Activated B cell treated with CpG ODN at 0.5 μM for 24 hours (primary cell): ENCODE data around the gene RNLS. TPM values are rescaled to one million over a fixed set of nuclear protein-coding genes. Genes with fewer than 3 reads are reported as not detected.

ENCODE experiments used
- ATAC-seq: fragments of 200-7000 bp; cut with Tn5 transposase; one replicate; pipeline ENCODE4 v1.10.0; 2021; ENCODE audit warnings: low read depth, mild to moderate bottlenecking, moderate library complexity
- CTCF ChIA-PET: fragments of 350-600 bp; sonication (Branson Sonifier 250); formaldehyde crosslinking; loops from one replicate; lab custom pipeline; 2021; ENCODE audit warnings: antibody characterized with exemption; lab: Charles Lee
- POLR2A ChIA-PET: fragments of 350-600 bp; sonication (Branson Sonifier 250); formaldehyde crosslinking; loops from one replicate; lab custom pipeline; 2021; ENCODE audit warnings: antibody characterized with exemption; lab: Charles Lee
- DNase-seq: peaks from one replicate; pipeline ENCODE4 v3.0.0; 2022
- H3K27ac Mint-ChIP-seq: one replicate; pipeline ENCODE4 v1.8.0; 2020; ENCODE audit warnings: mixed read lengths
- H3K27me3 Mint-ChIP-seq: one replicate; pipeline ENCODE4 v1.8.0; 2021; ENCODE audit warnings: mixed read lengths
- H3K36me3 Mint-ChIP-seq: one replicate; pipeline ENCODE4 v1.8.0; 2021; ENCODE audit warnings: low read depth, mixed read lengths
- H3K4me1 Mint-ChIP-seq: one replicate; pipeline ENCODE4 v1.8.0; 2021; ENCODE audit warnings: mixed read lengths
- H3K4me3 Mint-ChIP-seq: one replicate; pipeline ENCODE4 v1.8.0; 2020; ENCODE audit warnings: mild to moderate bottlenecking, mixed read lengths
- H3K9me3 Mint-ChIP-seq: one replicate; pipeline ENCODE4 v1.8.0; 2020; ENCODE audit warnings: mixed read lengths
- intact Hi-C: fragments of 100-400 bp; cut with micrococcal nuclease; formaldehyde crosslinking; loops from one replicate; pipeline ENCODE4 v1.15.1; 2024
- total RNA-seq: library from RNA; stranded (reverse); gene quantifications from 2 replicates; pipeline ENCODE4 v1.2.3, GENCODE V29; 2022
- TF ChIP-seq, protein P1 (sequence below): fragments of 200-600 bp; IDR thresholded peaks from one replicate; pipeline ENCODE4 v1.8.0; 2022; ENCODE audit warnings: antibody characterized with exemption, mild to moderate bottlenecking

RNLS gene
- total RNA-seq, 1 donor from 2014 or later: 5.7 TPM

DNA sequence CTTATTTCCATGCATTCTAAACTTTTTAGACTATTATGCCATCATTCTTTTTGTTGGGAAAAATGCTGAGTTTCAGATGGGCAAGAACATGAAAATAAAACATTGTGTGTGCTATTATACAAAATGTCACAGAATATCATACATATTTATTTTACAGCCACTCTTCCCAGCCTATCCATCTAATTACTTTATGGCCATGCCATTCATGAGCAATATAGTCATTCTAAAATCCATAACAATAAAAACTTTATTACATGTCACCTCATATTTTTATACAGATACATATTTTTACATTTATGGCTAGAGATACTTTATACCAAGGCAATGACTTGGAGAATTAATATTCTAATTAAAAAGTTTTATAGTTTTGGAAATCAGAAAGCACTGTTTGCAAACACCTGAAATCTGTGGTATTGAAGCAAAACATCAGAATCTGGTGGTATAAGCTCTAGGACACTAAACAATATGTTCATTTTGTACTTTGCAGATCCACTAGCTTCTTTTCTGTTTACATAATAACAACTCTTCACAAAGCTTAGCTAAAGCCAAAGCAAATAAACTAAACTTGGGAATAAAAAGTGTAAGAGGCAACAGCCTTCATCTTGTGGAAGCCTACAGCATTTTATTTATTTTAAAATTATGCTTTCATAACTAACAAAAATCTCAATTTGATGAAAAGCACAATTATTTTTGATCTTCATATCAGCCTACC, 210.1 kb downstream of the RNLS start:
- ChIA-PET POLR2A (interaction anchor here (0.5 to 1.0 kb wide), 2 partner anchors 12 to 156 kb away, joined by 3 read pairs; no protein-coding TSS in a partner anchor), CTCF (interaction anchor here (1.1 kb wide), 1 partner anchor 9 kb away, joined by 3 read pairs; no protein-coding TSS in a partner anchor)
- Mint-ChIP-seq H3K9me3 (no peaks in the 10 kb centered on the region), H3K27me3 (no peaks in the 10 kb centered on the region), H3K27ac (no peak overlapping the region), H3K4me3 (no peak overlapping the region), H3K4me1 (peaks cover 6% of the 10 kb centered on the region), H3K36me3 (no peaks in the 10 kb centered on the region)
- DNase-seq (no peak), ATAC-seq (no peak)
- intact Hi-C loops: no loop called here
- TF ChIP-seq, protein P1, sequence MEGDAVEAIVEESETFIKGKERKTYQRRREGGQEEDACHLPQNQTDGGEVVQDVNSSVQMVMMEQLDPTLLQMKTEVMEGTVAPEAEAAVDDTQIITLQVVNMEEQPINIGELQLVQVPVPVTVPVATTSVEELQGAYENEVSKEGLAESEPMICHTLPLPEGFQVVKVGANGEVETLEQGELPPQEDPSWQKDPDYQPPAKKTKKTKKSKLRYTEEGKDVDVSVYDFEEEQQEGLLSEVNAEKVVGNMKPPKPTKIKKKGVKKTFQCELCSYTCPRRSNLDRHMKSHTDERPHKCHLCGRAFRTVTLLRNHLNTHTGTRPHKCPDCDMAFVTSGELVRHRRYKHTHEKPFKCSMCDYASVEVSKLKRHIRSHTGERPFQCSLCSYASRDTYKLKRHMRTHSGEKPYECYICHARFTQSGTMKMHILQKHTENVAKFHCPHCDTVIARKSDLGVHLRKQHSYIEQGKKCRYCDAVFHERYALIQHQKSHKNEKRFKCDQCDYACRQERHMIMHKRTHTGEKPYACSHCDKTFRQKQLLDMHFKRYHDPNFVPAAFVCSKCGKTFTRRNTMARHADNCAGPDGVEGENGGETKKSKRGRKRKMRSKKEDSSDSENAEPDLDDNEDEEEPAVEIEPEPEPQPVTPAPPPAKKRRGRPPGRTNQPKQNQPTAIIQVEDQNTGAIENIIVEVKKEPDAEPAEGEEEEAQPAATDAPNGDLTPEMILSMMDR: no peak

DNA sequence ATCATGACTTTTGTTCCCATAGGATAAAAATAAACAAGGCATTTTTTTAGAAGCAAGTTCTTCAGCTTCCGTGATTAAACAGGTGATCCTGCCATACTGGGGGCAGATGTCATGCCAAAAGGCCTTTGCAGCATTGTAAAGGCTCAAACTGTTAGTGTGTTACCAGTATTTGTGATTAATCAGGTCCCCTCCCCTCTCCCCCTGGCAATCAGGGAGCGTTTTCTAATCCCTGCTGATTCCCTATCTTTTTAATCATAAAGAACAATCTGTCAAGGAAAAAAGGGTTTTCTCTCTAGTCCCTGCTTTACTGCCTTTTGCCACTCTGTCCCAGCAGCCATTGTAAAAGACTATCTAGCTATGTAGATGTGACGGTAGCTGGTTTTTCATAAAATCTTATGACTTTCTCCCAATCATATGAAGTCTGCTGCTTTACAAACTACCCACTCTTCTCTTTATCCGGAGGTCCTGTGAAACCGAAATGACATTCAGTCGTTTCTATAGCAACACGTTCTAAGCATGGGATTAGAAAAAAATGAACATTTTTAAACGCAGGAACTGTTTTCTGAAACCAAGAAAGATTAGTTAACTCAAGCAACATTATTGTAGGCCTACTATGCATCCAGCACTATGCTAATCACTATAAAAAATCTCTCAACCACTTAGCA, 210.9 kb downstream of the RNLS start:
- no peak for ATAC-seq
- ChIA-PET POLR2A (interaction anchor here (1.0 kb wide), 1 partner anchor 13 kb away, joined by 3 read pairs; no protein-coding TSS in a partner anchor), CTCF (no interaction called here)
- Mint-ChIP-seq H3K36me3 (no peaks in the 10 kb centered on the region), H3K9me3 (peaks cover 3% of the 10 kb centered on the region), H3K27ac (no peak overlapping the region), H3K4me1 (peaks cover 6% of the 10 kb centered on the region), H3K27me3 (no peaks in the 10 kb centered on the region), H3K4me3 (no peak overlapping the region)
- TF ChIP-seq, protein P1: no peak
- no peak for DNase-seq
- intact Hi-C loops: no loop called here

DNA sequence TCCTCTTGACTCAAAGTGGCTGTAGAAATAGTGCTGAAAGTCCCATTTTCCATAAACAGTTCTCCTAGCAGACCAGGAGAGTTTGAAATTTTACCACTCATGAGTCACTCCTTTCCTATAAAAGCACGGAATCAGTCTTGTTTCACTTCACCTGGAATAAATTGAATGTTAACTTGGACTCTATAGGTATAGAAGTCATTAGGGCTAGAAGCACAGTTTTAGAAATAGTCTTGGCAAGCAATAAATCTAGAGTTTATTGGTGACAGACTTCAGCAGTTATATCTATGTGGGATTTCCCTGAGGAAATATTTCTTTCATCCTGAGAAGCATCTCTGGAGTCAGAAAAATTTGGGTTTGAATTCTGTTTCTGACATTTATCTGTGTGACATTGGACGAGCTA, 212.4 kb downstream of the RNLS start:
- DNase-seq (no peak), ATAC-seq (no peak)
- H3K4me1 Mint-ChIP-seq: peaks cover 2% of the 10 kb centered on the region
- intact Hi-C loops: no loop called here
- H3K27me3 Mint-ChIP-seq: no peaks in the 10 kb centered on the region
- no peak overlapping the region for H3K4me3 Mint-ChIP-seq
- no peaks in the 10 kb centered on the region for H3K36me3 Mint-ChIP-seq
- peaks cover 3% of the 10 kb centered on the region for H3K9me3 Mint-ChIP-seq
- no peak overlapping the region for H3K27ac Mint-ChIP-seq
- POLR2A ChIA-PET: no interaction called here
- TF ChIP-seq, protein P1: no peak
- CTCF ChIA-PET: no interaction called here

DNA sequence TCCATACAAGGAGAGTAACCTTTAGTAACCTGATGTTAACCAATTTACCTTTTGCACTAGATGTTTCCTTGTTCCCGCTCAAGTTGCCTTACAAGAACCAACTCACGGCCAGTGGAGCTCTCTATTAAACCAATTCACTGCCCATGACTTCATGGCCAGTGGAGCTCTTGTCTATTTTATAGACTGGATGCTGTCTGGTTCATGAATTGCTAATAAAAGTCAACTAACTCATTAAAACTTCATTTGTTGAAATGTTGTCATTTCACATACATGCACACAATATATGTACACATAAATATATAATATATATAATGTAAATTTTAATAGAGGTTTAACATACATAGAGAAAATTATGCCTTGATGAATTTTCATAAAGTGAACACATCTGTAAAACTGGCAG, 216.3 kb downstream of the RNLS start:
- DNase-seq (no peak), ATAC-seq (no peak)
- H3K4me3 Mint-ChIP-seq: no peak overlapping the region
- CTCF ChIA-PET: no interaction called here
- TF ChIP-seq, protein P1: no peak
- POLR2A ChIA-PET: interaction anchor here (0.6 kb wide), 2 partner anchors 21 to 110 kb away, joined by 3 to 10 read pairs; no protein-coding TSS in a partner anchor
- no peak overlapping the region for H3K27ac Mint-ChIP-seq
- H3K4me1 Mint-ChIP-seq: no peaks in the 10 kb centered on the region
- intact Hi-C loops: no loop called here
- peaks cover 3% of the 10 kb centered on the region for H3K9me3 Mint-ChIP-seq
- no peaks in the 10 kb centered on the region for H3K27me3 Mint-ChIP-seq
- no peaks in the 10 kb centered on the region for H3K36me3 Mint-ChIP-seq
